Measurements from ENCODE around the gene PPP2R5A. TPM values are rescaled to one million over a fixed set of nuclear protein-coding genes. Genes with fewer than 3 reads are reported as not detected.

PPP2R5A gene
- polyA plus RNA-seq, 2 donors: 29.0 to 37.3 TPM

- Histone ChIP-seq H3K27me3 (ENCODE audit: control insufficient read depth in 1 of 2, insufficient read depth in 2 of 2, low read length in 2 of 2) (no peaks in the 10 kb centered on the region), H3K4me3 (ENCODE audit: low read depth in 1 of 2, low read length in 2 of 2) (no peak overlapping the region), H3K9me3 (ENCODE audit: control insufficient read depth in 2 of 2, insufficient read depth in 1 of 2, low read depth in 1 of 2, low read length in 1 of 2) (no peaks in the 10 kb centered on the region), H3K36me3 (ENCODE audit: control insufficient read depth in 2 of 2, insufficient read depth in 2 of 2, low read length in 1 of 2) (peaks cover 5 to 12% of the 10 kb centered on the region in 2 donors), H3K4me1 (ENCODE audit: control insufficient read depth in 2 of 2, insufficient read depth in 2 of 2, low read length in 1 of 2) (no peaks in the 10 kb centered on the region), H3K27ac (ENCODE audit: low read depth in 2 of 2, low read length in 1 of 2) (no peak overlapping the region)
- 73 to 80% methylated on average over 4 of the region's 4 CpGs for WGBS, 2 donors
Observed at GRCh38 chr1:212359794-212360479, 74.7 kb downstream of the PPP2R5A start.

GRCh38 chr1:212364985-212365384 is 79.8 kb downstream of the PPP2R5A start:
- Histone ChIP-seq H3K36me3 (ENCODE audit: control insufficient read depth in 2 of 2, insufficient read depth in 2 of 2, low read length in 1 of 2) (peaks cover 0 to 15% of the 10 kb centered on the region in 2 donors), H3K27me3 (ENCODE audit: control insufficient read depth in 1 of 2, insufficient read depth in 2 of 2, low read length in 2 of 2) (no peaks in the 10 kb centered on the region), H3K27ac (ENCODE audit: low read depth in 2 of 2, low read length in 1 of 2) (no peak overlapping the region), H3K4me3 (ENCODE audit: low read depth in 1 of 2, low read length in 2 of 2) (no peak overlapping the region), H3K4me1 (ENCODE audit: control insufficient read depth in 2 of 2, insufficient read depth in 2 of 2, low read length in 1 of 2) (no peaks in the 10 kb centered on the region), H3K9me3 (ENCODE audit: control insufficient read depth in 2 of 2, insufficient read depth in 1 of 2, low read depth in 1 of 2, low read length in 1 of 2) (no peaks in the 10 kb centered on the region)
- WGBS, 2 donors: 76 to 78% methylated on average over 7 of the region's 7 CpGs

- no peaks in the 10 kb centered on the region for H3K9me3 ChIP-seq (ENCODE audit: control insufficient read depth in 2 of 2, insufficient read depth in 1 of 2, low read depth in 1 of 2, low read length in 1 of 2)
- H3K36me3 ChIP-seq (ENCODE audit: control insufficient read depth in 2 of 2, insufficient read depth in 2 of 2, low read length in 1 of 2): peaks cover 0 to 9% of the 10 kb centered on the region in 2 donors
- H3K4me1 ChIP-seq (ENCODE audit: control insufficient read depth in 2 of 2, insufficient read depth in 2 of 2, low read length in 1 of 2): no peaks in the 10 kb centered on the region
- H3K27ac ChIP-seq (ENCODE audit: low read depth in 2 of 2, low read length in 1 of 2): no peak overlapping the region
- 57 to 68% methylated on average over 5 of the region's 5 CpGs for WGBS, 2 donors
- no peak overlapping the region for H3K4me3 ChIP-seq (ENCODE audit: low read depth in 1 of 2, low read length in 2 of 2)
- H3K27me3 ChIP-seq (ENCODE audit: control insufficient read depth in 1 of 2, insufficient read depth in 2 of 2, low read length in 2 of 2): no peaks in the 10 kb centered on the region
Observed at GRCh38 chr1:212366901-212367300, 81.7 kb downstream of the PPP2R5A start.

- Histone ChIP-seq H3K27me3 (ENCODE audit: control insufficient read depth in 1 of 2, insufficient read depth in 2 of 2, low read length in 2 of 2) (no peaks in the 10 kb centered on the region), H3K9me3 (ENCODE audit: control insufficient read depth in 2 of 2, insufficient read depth in 1 of 2, low read depth in 1 of 2, low read length in 1 of 2) (no peaks in the 10 kb centered on the region)
- WGBS, 2 donors: 64 to 90% methylated on average over 2 of the region's 2 CpGs
Observed at GRCh38 chr1:212367474-212368072, 82.4 kb downstream of the PPP2R5A start.

DNA sequence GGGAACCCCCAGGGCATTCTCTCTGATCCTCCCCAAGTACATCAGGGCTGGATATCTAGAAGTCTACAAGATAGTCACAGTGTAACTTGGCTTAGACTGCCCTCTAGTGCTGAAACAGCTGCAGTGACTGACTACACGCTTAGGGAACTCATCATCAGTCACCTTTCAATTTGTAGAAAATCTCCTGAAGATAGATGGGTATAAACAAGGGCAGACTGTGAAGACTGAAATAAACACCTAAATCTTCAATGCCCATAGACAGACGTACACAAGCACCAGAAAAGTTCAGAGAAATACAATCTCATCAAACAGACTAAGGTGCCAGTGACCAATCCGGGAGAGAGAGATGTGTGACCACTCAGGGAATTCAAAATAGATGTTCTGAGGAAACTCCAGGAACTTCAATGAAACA is 82.9 kb downstream of the PPP2R5A start:
- no peak overlapping the region for H3K4me3 ChIP-seq (ENCODE audit: low read depth in 1 of 2, low read length in 2 of 2)
- peaks cover 0 to 9% of the 10 kb centered on the region in 2 donors for H3K36me3 ChIP-seq (ENCODE audit: control insufficient read depth in 2 of 2, insufficient read depth in 2 of 2, low read length in 1 of 2)
- WGBS, 2 donors: 66 to 74% methylated on average over 3 of the region's 3 CpGs
- no peaks in the 10 kb centered on the region for H3K9me3 ChIP-seq (ENCODE audit: control insufficient read depth in 2 of 2, insufficient read depth in 1 of 2, low read depth in 1 of 2, low read length in 1 of 2)
- no peak overlapping the region for H3K27ac ChIP-seq (ENCODE audit: low read depth in 2 of 2, low read length in 1 of 2)
- no peaks in the 10 kb centered on the region for H3K27me3 ChIP-seq (ENCODE audit: control insufficient read depth in 1 of 2, insufficient read depth in 2 of 2, low read length in 2 of 2)
- no peaks in the 10 kb centered on the region for H3K4me1 ChIP-seq (ENCODE audit: control insufficient read depth in 2 of 2, insufficient read depth in 2 of 2, low read length in 1 of 2)

More at GRCh38 chr1:212367474-212368072, 82.4 kb downstream of the PPP2R5A start:
- peaks cover 0 to 9% of the 10 kb centered on the region in 2 donors for H3K36me3 ChIP-seq (ENCODE audit: control insufficient read depth in 2 of 2, insufficient read depth in 2 of 2, low read length in 1 of 2)
- H3K4me1 ChIP-seq (ENCODE audit: control insufficient read depth in 2 of 2, insufficient read depth in 2 of 2, low read length in 1 of 2): no peaks in the 10 kb centered on the region
- no peak overlapping the region for H3K4me3 ChIP-seq (ENCODE audit: low read depth in 1 of 2, low read length in 2 of 2)
- H3K27ac ChIP-seq (ENCODE audit: low read depth in 2 of 2, low read length in 1 of 2): no peak overlapping the region

GRCh38 chr1:212375986-212376385 is 90.8 kb downstream of the PPP2R5A start:
- no peaks in the 10 kb centered on the region for H3K27me3 ChIP-seq (ENCODE audit: control insufficient read depth in 1 of 2, insufficient read depth in 2 of 2, low read length in 2 of 2)
- no peaks in the 10 kb centered on the region for H3K4me1 ChIP-seq (ENCODE audit: control insufficient read depth in 2 of 2, insufficient read depth in 2 of 2, low read length in 1 of 2)
- no peaks in the 10 kb centered on the region for H3K9me3 ChIP-seq (ENCODE audit: control insufficient read depth in 2 of 2, insufficient read depth in 1 of 2, low read depth in 1 of 2, low read length in 1 of 2)
- H3K36me3 ChIP-seq (ENCODE audit: control insufficient read depth in 2 of 2, insufficient read depth in 2 of 2, low read length in 1 of 2): peaks cover 10 to 19% of the 10 kb centered on the region in 2 donors
- H3K27ac ChIP-seq (ENCODE audit: low read depth in 2 of 2, low read length in 1 of 2): no peak overlapping the region
- 74 to 88% methylated on average over 5 of the region's 5 CpGs for WGBS, 2 donors
- no peak overlapping the region for H3K4me3 ChIP-seq (ENCODE audit: low read depth in 1 of 2, low read length in 2 of 2)

DNA sequence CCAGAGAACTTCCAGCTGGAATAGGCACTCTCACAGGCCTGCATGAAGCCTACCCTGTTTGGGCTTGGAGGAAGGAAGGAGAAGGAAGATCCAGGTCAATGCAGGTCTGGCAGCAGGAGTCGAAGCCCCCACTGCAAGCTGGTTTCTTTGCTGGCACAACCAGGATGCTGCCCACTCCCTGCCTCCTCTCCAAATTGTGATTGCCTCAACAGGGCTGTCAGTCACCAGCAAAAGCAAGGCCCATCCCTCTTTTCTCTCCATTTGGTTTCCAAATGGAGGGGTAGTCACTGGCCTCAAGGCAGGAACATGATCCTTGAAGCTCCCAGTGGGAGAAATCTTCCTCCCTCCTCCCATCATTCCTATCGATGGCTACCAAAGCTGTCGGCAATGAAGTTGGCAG is 92.4 kb downstream of the PPP2R5A start:
- H3K27ac ChIP-seq (ENCODE audit: low read depth in 2 of 2, low read length in 1 of 2): no peak overlapping the region
- H3K36me3 ChIP-seq (ENCODE audit: control insufficient read depth in 2 of 2, insufficient read depth in 2 of 2, low read length in 1 of 2): peaks cover 10 to 21% of the 10 kb centered on the region in 2 donors
- no peaks in the 10 kb centered on the region for H3K9me3 ChIP-seq (ENCODE audit: control insufficient read depth in 2 of 2, insufficient read depth in 1 of 2, low read depth in 1 of 2, low read length in 1 of 2)
- no peaks in the 10 kb centered on the region for H3K4me1 ChIP-seq (ENCODE audit: control insufficient read depth in 2 of 2, insufficient read depth in 2 of 2, low read length in 1 of 2)
- 97% methylated on average over 3 of the region's 3 CpGs for whole genome bisulfite sequencing, 2 donors
- no peaks in the 10 kb centered on the region for H3K27me3 ChIP-seq (ENCODE audit: control insufficient read depth in 1 of 2, insufficient read depth in 2 of 2, low read length in 2 of 2)
- H3K4me3 ChIP-seq (ENCODE audit: low read depth in 1 of 2, low read length in 2 of 2): no peak overlapping the region

- WGBS, 2 donors: 89 to 98% methylated on average over 2 of the region's 2 CpGs
- H3K36me3 ChIP-seq (ENCODE audit: control insufficient read depth in 2 of 2, insufficient read depth in 2 of 2, low read length in 1 of 2): peaks cover 10 to 23% of the 10 kb centered on the region in 2 donors
Observed at GRCh38 chr1:212379366-212379765, 94.2 kb downstream of the PPP2R5A start.

GRCh38 chr1:212381397-212382035 is 96.3 kb downstream of the PPP2R5A start:
- Histone ChIP-seq H3K36me3 (ENCODE audit: control insufficient read depth in 2 of 2, insufficient read depth in 2 of 2, low read length in 1 of 2) (peaks cover 20 to 32% of the 10 kb centered on the region in 2 donors), H3K9me3 (ENCODE audit: control insufficient read depth in 2 of 2, insufficient read depth in 1 of 2, low read depth in 1 of 2, low read length in 1 of 2) (no peaks in the 10 kb centered on the region), H3K4me1 (ENCODE audit: control insufficient read depth in 2 of 2, insufficient read depth in 2 of 2, low read length in 1 of 2) (no peaks in the 10 kb centered on the region), H3K4me3 (ENCODE audit: low read depth in 1 of 2, low read length in 2 of 2) (no peak overlapping the region), H3K27me3 (ENCODE audit: control insufficient read depth in 1 of 2, insufficient read depth in 2 of 2, low read length in 2 of 2) (no peaks in the 10 kb centered on the region), H3K27ac (ENCODE audit: low read depth in 2 of 2, low read length in 1 of 2) (no peak overlapping the region)
- 83 to 87% methylated on average over 4 of the region's 4 CpGs for WGBS, 2 donors

More at GRCh38 chr1:212379366-212379765, 94.2 kb downstream of the PPP2R5A start:
- Histone ChIP-seq H3K9me3 (ENCODE audit: control insufficient read depth in 2 of 2, insufficient read depth in 1 of 2, low read depth in 1 of 2, low read length in 1 of 2) (no peaks in the 10 kb centered on the region), H3K4me3 (ENCODE audit: low read depth in 1 of 2, low read length in 2 of 2) (no peak overlapping the region), H3K27me3 (ENCODE audit: control insufficient read depth in 1 of 2, insufficient read depth in 2 of 2, low read length in 2 of 2) (no peaks in the 10 kb centered on the region), H3K4me1 (ENCODE audit: control insufficient read depth in 2 of 2, insufficient read depth in 2 of 2, low read length in 1 of 2) (no peaks in the 10 kb centered on the region), H3K27ac (ENCODE audit: low read depth in 2 of 2, low read length in 1 of 2) (no peak overlapping the region)

Measured in esophagus (tissue), 2 donors.